Esophagus squamous epithelium (tissue), 4 donors: Measurements from ENCODE around the gene NOD1.

Experiments used
- POLR2A ChIP-seq, 4 donors: fragments of 450-650 bp; IDR thresholded peaks; one replicate each; pipeline ENCODE4 v1.6.1; 2017; ENCODE audit warnings: antibody characterized with exemption in 4 of 4, mild to moderate bottlenecking in 4 of 4, moderate library complexity in 3 of 4
- TF ChIP-seq, protein P1 (sequence below), 6 experiments: fragments of 450-650 bp in 4 of 6; fragments of 200-600 bp in 2 of 6; sonication (generic) in 2 of 6; IDR thresholded peaks; one replicate each; pipeline ENCODE4 v1.5.1; 2016 to 2019; ENCODE audit warnings: antibody characterized with exemption in 6 of 6, mild to moderate bottlenecking in 4 of 6, moderate library complexity in 4 of 6

DNA sequence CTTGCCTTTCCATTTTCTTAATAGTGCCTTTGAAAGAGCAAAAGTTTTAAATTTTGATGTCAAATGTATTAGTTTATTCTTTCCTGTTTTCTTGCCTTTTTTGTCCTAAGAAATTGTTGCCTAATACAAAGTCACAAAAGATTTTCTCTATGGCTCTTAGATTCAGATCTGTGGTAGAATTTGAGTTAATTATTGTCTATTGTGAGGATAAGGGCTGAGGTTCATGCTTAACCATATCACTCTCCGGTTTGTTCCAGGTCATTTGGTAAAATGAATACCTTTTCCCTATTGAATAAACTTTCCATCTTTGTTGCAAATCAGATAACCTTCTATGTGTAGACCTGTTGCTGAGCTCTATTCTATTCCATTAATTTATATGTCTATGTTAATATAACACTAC is 96.0 kb downstream of the NOD1 start:
- TF ChIP-seq, protein P1, sequence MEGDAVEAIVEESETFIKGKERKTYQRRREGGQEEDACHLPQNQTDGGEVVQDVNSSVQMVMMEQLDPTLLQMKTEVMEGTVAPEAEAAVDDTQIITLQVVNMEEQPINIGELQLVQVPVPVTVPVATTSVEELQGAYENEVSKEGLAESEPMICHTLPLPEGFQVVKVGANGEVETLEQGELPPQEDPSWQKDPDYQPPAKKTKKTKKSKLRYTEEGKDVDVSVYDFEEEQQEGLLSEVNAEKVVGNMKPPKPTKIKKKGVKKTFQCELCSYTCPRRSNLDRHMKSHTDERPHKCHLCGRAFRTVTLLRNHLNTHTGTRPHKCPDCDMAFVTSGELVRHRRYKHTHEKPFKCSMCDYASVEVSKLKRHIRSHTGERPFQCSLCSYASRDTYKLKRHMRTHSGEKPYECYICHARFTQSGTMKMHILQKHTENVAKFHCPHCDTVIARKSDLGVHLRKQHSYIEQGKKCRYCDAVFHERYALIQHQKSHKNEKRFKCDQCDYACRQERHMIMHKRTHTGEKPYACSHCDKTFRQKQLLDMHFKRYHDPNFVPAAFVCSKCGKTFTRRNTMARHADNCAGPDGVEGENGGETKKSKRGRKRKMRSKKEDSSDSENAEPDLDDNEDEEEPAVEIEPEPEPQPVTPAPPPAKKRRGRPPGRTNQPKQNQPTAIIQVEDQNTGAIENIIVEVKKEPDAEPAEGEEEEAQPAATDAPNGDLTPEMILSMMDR (IDR thresholded peaks at IDR 0.05), result no peak
- TF ChIP-seq POLR2A (IDR thresholded peaks at IDR 0.05), result no peak
